Measurements from ENCODE around the gene SYCE3. TPM values are rescaled to one million over a fixed set of nuclear protein-coding genes. Genes with fewer than 3 reads are reported as not detected.

SYCE3 gene
- polyA plus RNA-seq, 3 donors = 1.9 to 3.1 TPM; not detected in 1

DNA sequence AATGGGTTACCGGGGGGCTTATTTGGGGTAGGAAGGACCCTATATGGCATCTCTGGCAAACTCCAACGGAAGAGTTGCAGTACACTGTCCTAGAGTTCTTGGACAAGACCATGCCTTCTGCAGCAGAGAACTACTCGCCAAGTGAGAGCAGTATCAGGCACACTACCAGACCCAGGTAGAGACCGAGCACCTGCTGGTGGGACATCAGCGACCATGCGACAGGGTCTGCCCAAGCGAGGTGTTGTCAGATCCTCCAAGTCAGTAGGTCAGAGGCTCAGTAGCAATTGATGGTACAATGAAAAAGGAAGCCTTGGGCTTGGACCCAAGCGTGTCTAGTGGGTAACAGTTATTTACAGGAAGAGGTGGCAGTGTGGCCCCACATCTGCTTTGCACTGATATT, 23.1 kb upstream of the SYCE3 start:
- DNase-seq = no peak
- H3K27ac ChIP-seq (ENCODE audit: low read depth in 1 of 2, low read length in 2 of 2) = no peak overlapping the region
- peaks cover 17% of the 10 kb centered on the region for H3K4me1 Mint-ChIP-seq
- H3K9me3 ChIP-seq (replicated peaks in 1 of 2; ENCODE audit: control insufficient read depth in 1 of 2, insufficient read depth in 1 of 2, low read length in 2 of 2) = no peaks in the 10 kb centered on the region
- H2AFZ ChIP-seq (ENCODE audit: insufficient read depth, low read depth, low read length, poor library complexity, severe bottlenecking) = no peak overlapping the region
- peaks cover 0 to 5% of the 10 kb centered on the region in 2 donors for H3K36me3 ChIP-seq (replicated peaks in 1 of 2; ENCODE audit: control insufficient read depth in 1 of 2, insufficient read depth in 2 of 2, low read length in 2 of 2)
- H3K4me3 Mint-ChIP-seq = no peak overlapping the region
- H3K27me3 Mint-ChIP-seq (ENCODE audit: low read depth in 3 of 3) = peaks cover 5 to 15% (median 12%) of the 10 kb centered on the region in 3 donors
- H3K79me2 ChIP-seq (ENCODE audit: insufficient read depth, low read length) = peaks cover 21% of the 10 kb centered on the region
- H3K9ac ChIP-seq (ENCODE audit: insufficient read depth, low read length, poor library complexity, severe bottlenecking) = no peak overlapping the region
- intact Hi-C loops (cut with micrococcal nuclease) = no loop called here
- peaks cover 17 to 25% of the 10 kb centered on the region in 2 donors for H3K4me1 ChIP-seq (ENCODE audit: control insufficient read depth in 1 of 2, insufficient read depth in 2 of 2, low read length in 2 of 2)
- no peaks in the 10 kb centered on the region for H3K9me3 Mint-ChIP-seq
- H4K20me1 ChIP-seq (ENCODE audit: insufficient read depth, low read length) = peaks cover 14% of the 10 kb centered on the region
- H3K4me2 ChIP-seq (replicated peaks; ENCODE audit: extremely low read depth, low read length, poor library complexity, severe bottlenecking) = no peak overlapping the region
- 98% methylated on average over 7 of the region's 8 CpGs for WGBS (ENCODE audit: insufficient coverage)
- no peak for TF ChIP-seq CTCF (IDR thresholded peaks at IDR 0.05)
- no peak overlapping the region for H3K27ac Mint-ChIP-seq
- peaks cover 0 to 3% of the 10 kb centered on the region in 2 donors for H3K27me3 ChIP-seq (ENCODE audit: control insufficient read depth in 2 of 2, insufficient read depth in 2 of 2, low read length in 2 of 2)
- peaks cover 7 to 11% of the 10 kb centered on the region in 2 donors for H3K36me3 Mint-ChIP-seq
- H3K4me3 ChIP-seq (replicated peaks in 1 of 3; ENCODE audit: low read depth in 2 of 3, low read length in 3 of 3) = no peak overlapping the region

DNA sequence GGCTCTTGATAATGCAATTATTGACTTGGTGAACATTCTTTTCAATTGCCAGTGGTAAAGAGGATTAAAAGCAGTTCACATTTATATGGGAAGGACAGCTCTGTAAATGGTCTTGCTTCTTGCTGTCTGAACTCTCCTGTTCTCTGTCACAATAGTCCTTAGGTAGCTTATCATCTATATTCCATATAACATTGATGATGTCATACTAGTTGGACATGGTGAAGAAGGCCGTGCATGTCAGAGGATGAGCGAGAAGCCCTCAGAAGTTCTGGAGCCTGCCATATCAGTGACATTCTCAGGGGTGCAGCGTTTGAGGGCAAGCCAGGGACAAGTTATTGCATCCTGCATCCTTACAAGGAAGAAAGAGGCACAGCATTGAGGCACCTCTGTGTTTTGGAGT, 22.5 kb upstream of the SYCE3 start:
- intact Hi-C loops (cut with micrococcal nuclease) = no loop called here
- no peak for TF ChIP-seq CTCF (IDR thresholded peaks at IDR 0.05)

More for the DNA sequence above, 22.5 kb upstream of the SYCE3 start:
- Histone ChIP-seq H3K27ac (ENCODE audit: low read depth in 1 of 2, low read length in 2 of 2) (no peak overlapping the region), H3K79me2 (ENCODE audit: insufficient read depth, low read length) (peaks cover 21% of the 10 kb centered on the region), H3K36me3 (replicated peaks in 1 of 2; ENCODE audit: control insufficient read depth in 1 of 2, insufficient read depth in 2 of 2, low read length in 2 of 2) (peaks cover 0 to 9% of the 10 kb centered on the region in 2 donors), H4K20me1 (ENCODE audit: insufficient read depth, low read length) (peaks cover 19% of the 10 kb centered on the region), H3K9me3 (replicated peaks in 1 of 2; ENCODE audit: control insufficient read depth in 1 of 2, insufficient read depth in 1 of 2, low read length in 2 of 2) (no peaks in the 10 kb centered on the region), H2AFZ (ENCODE audit: insufficient read depth, low read depth, low read length, poor library complexity, severe bottlenecking) (no peak overlapping the region), H3K4me3 (replicated peaks in 1 of 3; ENCODE audit: low read depth in 2 of 3, low read length in 3 of 3) (no peak overlapping the region), H3K4me1 (ENCODE audit: control insufficient read depth in 1 of 2, insufficient read depth in 2 of 2, low read length in 2 of 2) (peaks cover 17 to 25% of the 10 kb centered on the region in 2 donors), H3K9ac (ENCODE audit: insufficient read depth, low read length, poor library complexity, severe bottlenecking) (no peak overlapping the region), H3K27me3 (ENCODE audit: control insufficient read depth in 2 of 2, insufficient read depth in 2 of 2, low read length in 2 of 2) (peaks cover 0 to 3% of the 10 kb centered on the region in 2 donors), H3K4me2 (replicated peaks; ENCODE audit: extremely low read depth, low read length, poor library complexity, severe bottlenecking) (no peak overlapping the region)
- no peak for DNase-seq
- no peaks in the 10 kb centered on the region for H3K9me3 Mint-ChIP-seq
- H3K27ac Mint-ChIP-seq = no peak overlapping the region
- H3K4me1 Mint-ChIP-seq = peaks cover 17% of the 10 kb centered on the region
- peaks cover 10 to 16% of the 10 kb centered on the region in 2 donors for H3K36me3 Mint-ChIP-seq
- peaks cover 6 to 13% (median 12%) of the 10 kb centered on the region in 3 donors for H3K27me3 Mint-ChIP-seq (ENCODE audit: low read depth in 3 of 3)
- 96% methylated on average over 3 of the region's 3 CpGs for WGBS (ENCODE audit: insufficient coverage)
- H3K4me3 Mint-ChIP-seq = no peak overlapping the region

Measured in CD14-positive monocyte (primary cell).